SK-N-SH treated with all-trans-retinoic acid at 6 μM for 48 hours (cell line): ENCODE data around the gene THAP11.

ENCODE experiments used
- ARNTL ChIP-seq: fragments of 450-650 bp; formaldehyde crosslinking; IDR thresholded peaks from 2 replicates; pipeline ENCODE4 v1.5.0; 2020; ENCODE audit warnings: low read depth, mild to moderate bottlenecking, moderate library complexity, borderline replicate concordance
- RARB ChIP-seq: fragments of 250-450 bp; sonication (Bioruptor Pico); IDR thresholded peaks from 2 replicates; pipeline ENCODE4 v1.8.0; 2021; ENCODE audit warnings: mild to moderate bottlenecking, moderate library complexity
- ZNF70 ChIP-seq: fragments of 450-650 bp; formaldehyde crosslinking; IDR thresholded peaks from 2 replicates; pipeline ENCODE4 v1.5.0; 2020; ENCODE audit warnings: mild to moderate bottlenecking, moderate library complexity

DNA sequence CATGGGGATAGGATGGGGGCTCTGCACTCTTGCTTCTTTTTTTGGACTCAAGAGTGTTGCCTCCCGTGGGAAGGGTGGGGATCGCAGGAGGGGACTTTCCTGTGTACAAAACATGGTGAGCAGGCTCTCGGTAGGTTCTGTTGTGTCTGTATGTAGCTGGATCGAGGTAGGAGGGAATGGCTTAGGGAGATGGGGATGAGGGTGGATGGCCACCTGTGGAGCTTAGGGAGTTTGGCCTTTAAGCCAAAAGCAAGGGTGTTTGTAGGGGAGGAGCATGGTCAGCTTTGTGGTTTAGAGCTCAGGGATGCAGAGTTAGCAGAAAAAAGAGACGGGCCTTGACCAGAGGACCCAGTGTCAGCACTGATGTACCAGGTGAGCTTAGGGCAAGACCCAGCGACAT is 19.8 kb downstream of the THAP11 start:
- TF ChIP-seq ZNF70, result no peak
- no peak for TF ChIP-seq ARNTL (CRISPR knock-in tag)
- TF ChIP-seq RARB (CRISPR knock-in tag), result no peak
